DND-41 (cell line): ENCODE measurements around the gene UCK2.
A peak's percentile ranks its signal among the peaks of the same experiment; 100 is the strongest.

Experiments
- ATAC-seq: fragments of 200-7000 bp; cut with Tn5 transposase; 3 replicates; pipeline ENCODE4 v1.9.1; 2021; ENCODE audit warnings: low read depth; ENCODE audit not compliant: insufficient read depth
- DNase-seq: peaks from one replicate; pipeline ENCODE4 v3.0.0-alpha.2; 2020
- H2AFZ ChIP-seq: 2 replicates; pipeline ENCODE4 v1.6.0; 2012; ENCODE audit warnings: low read depth, low read length
- H3K27ac ChIP-seq: 2 replicates; pipeline ENCODE4 v1.5.1; 2012; ENCODE audit warnings: low read length, inconsistent platforms
- H3K27me3 ChIP-seq: fragments of 200-600 bp; sonication (generic); 2 replicates; pipeline ENCODE4 v1.6.0; 2012; ENCODE audit warnings: low read length, mild to moderate bottlenecking, inconsistent platforms; ENCODE audit not compliant: insufficient read depth, poor library complexity
- H3K36me3 ChIP-seq: 2 replicates; pipeline ENCODE4 v1.5.1; 2012; ENCODE audit warnings: low read length, inconsistent platforms; ENCODE audit not compliant: insufficient read depth
- H3K4me1 ChIP-seq: 2 replicates; pipeline ENCODE4 v1.5.1; 2012; ENCODE audit warnings: mild to moderate bottlenecking, low read length; ENCODE audit not compliant: insufficient read depth
- H3K4me2 ChIP-seq: 2 replicates; pipeline ENCODE4 v1.6.0; 2012; ENCODE audit warnings: mild to moderate bottlenecking, moderate library complexity, low read length, inconsistent platforms; ENCODE audit not compliant: insufficient read depth
- H3K4me3 ChIP-seq, 2 experiments: fragments of 200-600 bp in 1 of 2; shearing (Covaris generic) in 1 of 2; 2 replicates each; pipeline ENCODE4 v1.5.1; 2012 to 2016; ENCODE audit warnings: inconsistent platforms in 2 of 2, low read length in 2 of 2, mild to moderate bottlenecking in 2 of 2, low read depth in 1 of 2, moderate library complexity in 1 of 2
- H3K79me2 ChIP-seq: 2 replicates; pipeline ENCODE4 v1.6.0; 2012; ENCODE audit warnings: low read length, inconsistent platforms; ENCODE audit not compliant: insufficient read depth
- H3K9ac ChIP-seq: 2 replicates; pipeline ENCODE4 v1.6.0; 2012; ENCODE audit warnings: low read depth, mild to moderate bottlenecking, inconsistent platforms, low read length, moderate library complexity
- H3K9me3 ChIP-seq: 2 replicates; pipeline ENCODE4 v1.5.1; 2012; ENCODE audit warnings: low read length, moderate library complexity, mild to moderate bottlenecking, inconsistent platforms; ENCODE audit not compliant: insufficient read depth, severe bottlenecking
- H4K20me1 ChIP-seq: 2 replicates; pipeline ENCODE4 v1.6.0; 2012; ENCODE audit warnings: low read length; ENCODE audit not compliant: insufficient read depth
- EZH2 ChIP-seq: IDR thresholded peaks from 3 replicates; pipeline ENCODE4 v1.6.1; 2012; ENCODE audit warnings: borderline replicate concordance, low read depth, mild to moderate bottlenecking, moderate library complexity, low read length, inconsistent platforms; ENCODE audit not compliant: severe bottlenecking
- TF ChIP-seq, protein P1 (sequence below): IDR thresholded peaks from 2 replicates; pipeline ENCODE4 v1.5.1; 2012; ENCODE audit warnings: borderline replicate concordance, low read length, moderate library complexity, mild to moderate bottlenecking; ENCODE audit not compliant: poor library complexity, severe bottlenecking; ENCODE audit errors: extremely low read depth

The UCK2 gene

DNA sequence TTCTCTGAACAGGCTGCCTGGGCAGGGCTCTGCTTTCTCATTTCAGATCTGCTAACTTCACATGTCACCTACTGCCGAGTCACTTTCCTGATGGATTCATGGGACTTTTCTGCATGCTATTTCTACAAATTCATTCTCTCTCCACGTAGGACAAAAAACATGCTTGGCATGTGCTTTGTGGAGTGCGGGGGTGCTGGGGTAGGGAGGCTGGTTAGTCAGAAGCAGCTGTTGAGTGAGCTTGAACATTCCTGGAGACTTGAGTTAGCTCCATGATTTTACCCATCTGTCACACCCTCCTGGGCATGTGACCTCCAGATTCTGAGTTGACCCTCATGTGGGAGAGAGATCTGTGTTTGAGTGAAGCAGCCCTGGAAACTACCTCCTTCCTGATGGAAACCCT is 71.4 kb downstream of the UCK2 start:
- no peaks in the 10 kb centered on the region for H3K9me3 ChIP-seq
- peaks cover 93% of the 10 kb centered on the region for H3K79me2 ChIP-seq
- H3K27me3 ChIP-seq = no peaks in the 10 kb centered on the region
- DNase-seq (no peak), ATAC-seq (no peak)
- H4K20me1 ChIP-seq = peaks cover 78% of the 10 kb centered on the region
- H3K4me1 ChIP-seq = no peaks in the 10 kb centered on the region
- H3K9ac ChIP-seq = no peak overlapping the region
- no peak for TF ChIP-seq EZH2
- TF ChIP-seq, protein P1, sequence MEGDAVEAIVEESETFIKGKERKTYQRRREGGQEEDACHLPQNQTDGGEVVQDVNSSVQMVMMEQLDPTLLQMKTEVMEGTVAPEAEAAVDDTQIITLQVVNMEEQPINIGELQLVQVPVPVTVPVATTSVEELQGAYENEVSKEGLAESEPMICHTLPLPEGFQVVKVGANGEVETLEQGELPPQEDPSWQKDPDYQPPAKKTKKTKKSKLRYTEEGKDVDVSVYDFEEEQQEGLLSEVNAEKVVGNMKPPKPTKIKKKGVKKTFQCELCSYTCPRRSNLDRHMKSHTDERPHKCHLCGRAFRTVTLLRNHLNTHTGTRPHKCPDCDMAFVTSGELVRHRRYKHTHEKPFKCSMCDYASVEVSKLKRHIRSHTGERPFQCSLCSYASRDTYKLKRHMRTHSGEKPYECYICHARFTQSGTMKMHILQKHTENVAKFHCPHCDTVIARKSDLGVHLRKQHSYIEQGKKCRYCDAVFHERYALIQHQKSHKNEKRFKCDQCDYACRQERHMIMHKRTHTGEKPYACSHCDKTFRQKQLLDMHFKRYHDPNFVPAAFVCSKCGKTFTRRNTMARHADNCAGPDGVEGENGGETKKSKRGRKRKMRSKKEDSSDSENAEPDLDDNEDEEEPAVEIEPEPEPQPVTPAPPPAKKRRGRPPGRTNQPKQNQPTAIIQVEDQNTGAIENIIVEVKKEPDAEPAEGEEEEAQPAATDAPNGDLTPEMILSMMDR = no peak
- no peak overlapping the region for H3K4me3 ChIP-seq
- no peak overlapping the region for H3K27ac ChIP-seq
- no peak overlapping the region for H3K4me2 ChIP-seq
- H2AFZ ChIP-seq = no peak overlapping the region
- peaks cover 92% of the 10 kb centered on the region for H3K36me3 ChIP-seq

DNA sequence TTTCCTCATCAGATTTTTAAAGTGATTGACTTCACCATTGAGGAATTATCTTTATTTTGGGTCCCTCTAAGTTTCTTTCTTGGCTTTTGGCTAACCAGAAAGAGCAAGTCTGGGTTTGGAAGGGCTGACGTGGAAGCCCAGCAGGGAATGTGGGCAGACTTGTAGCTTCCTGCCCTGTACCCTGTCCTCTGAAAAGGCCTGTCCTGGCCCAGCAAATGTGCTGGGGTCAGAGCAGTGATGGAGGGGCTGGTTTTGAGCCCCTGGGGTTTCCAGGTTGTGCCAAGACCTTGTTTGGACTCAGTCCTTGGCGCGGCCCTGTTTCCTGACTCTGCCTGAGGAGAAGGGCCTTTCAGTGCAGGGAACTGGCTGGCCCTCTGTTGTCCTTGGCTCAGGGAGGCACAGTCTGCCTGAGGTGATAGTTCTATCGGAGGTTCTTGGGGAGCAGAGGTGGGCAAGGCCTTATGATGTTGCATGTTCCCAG is 72.1 kb downstream of the UCK2 start:
- Histone ChIP-seq H3K9ac (no peak overlapping the region), H2AFZ (no peak overlapping the region), H3K27me3 (no peaks in the 10 kb centered on the region), H3K4me1 (no peaks in the 10 kb centered on the region), H3K4me3 (no peak overlapping the region), H3K9me3 (no peaks in the 10 kb centered on the region), H3K79me2 (peaks cover 92% of the 10 kb centered on the region), H3K27ac (0 out of 2 replicates have a peak overlapping the region, but pooled peaks have one; percentile 11), H3K36me3 (peaks cover 92% of the 10 kb centered on the region), H4K20me1 (peaks cover 75% of the 10 kb centered on the region), H3K4me2 (no peak overlapping the region)
- no peak for ATAC-seq
- no peak for DNase-seq
- TF ChIP-seq EZH2 = no peak
- TF ChIP-seq, protein P1 = no peak

DNA sequence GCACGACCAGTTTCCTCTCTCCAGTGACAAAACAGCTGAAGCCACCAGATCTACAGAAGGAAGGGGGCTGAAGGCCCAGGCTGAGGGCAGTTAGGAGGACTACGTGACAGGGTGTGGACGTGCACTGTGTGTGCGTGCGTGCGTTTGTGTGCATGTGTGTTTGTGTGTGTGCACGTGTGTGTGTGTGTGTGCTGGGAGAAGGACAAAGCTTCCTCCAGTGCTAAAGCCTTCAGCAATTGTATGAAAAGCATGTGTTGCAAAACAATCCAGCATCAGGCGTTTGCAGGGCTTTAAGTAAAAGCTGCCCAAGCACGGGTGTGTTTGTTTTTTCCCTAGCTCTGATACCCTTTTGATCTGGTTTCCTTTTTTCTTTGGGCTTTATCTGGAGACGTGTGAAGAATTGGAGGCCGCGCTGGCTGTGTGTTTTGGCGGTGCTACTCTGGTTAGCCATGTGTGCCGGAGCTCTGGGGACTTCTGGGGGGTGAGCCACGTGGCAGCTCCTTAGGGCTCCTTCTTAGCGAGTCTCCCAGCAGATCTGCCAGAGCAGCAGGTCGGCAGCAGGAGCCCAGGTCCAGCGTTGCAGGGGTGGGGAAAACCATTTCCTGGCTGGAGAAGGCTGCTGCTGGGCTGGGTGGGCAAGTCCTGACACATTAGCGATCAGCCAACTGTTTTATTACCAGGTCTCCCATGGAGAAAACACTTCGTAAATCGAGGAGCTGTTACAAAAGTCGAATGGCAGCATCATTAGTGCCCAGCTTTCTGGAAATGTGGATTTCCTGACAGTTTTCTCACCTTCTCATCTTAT is 73.4 kb downstream of the UCK2 start:
- no peak overlapping the region for H3K9ac ChIP-seq
- no peaks in the 10 kb centered on the region for H3K9me3 ChIP-seq
- no peaks in the 10 kb centered on the region for H3K27me3 ChIP-seq
- no peaks in the 10 kb centered on the region for H3K4me1 ChIP-seq
- H4K20me1 ChIP-seq = peaks cover 69% of the 10 kb centered on the region
- ATAC-seq (no peak), DNase-seq (no peak)
- H3K79me2 ChIP-seq = peaks cover 84% of the 10 kb centered on the region
- peak overlapping the region; percentile 55 for H3K27ac ChIP-seq
- peaks cover 92% of the 10 kb centered on the region for H3K36me3 ChIP-seq
- H3K4me3 ChIP-seq = no peak overlapping the region
- H3K4me2 ChIP-seq = no peak overlapping the region
- no peak overlapping the region for H2AFZ ChIP-seq
- TF ChIP-seq EZH2 = no peak

DNA sequence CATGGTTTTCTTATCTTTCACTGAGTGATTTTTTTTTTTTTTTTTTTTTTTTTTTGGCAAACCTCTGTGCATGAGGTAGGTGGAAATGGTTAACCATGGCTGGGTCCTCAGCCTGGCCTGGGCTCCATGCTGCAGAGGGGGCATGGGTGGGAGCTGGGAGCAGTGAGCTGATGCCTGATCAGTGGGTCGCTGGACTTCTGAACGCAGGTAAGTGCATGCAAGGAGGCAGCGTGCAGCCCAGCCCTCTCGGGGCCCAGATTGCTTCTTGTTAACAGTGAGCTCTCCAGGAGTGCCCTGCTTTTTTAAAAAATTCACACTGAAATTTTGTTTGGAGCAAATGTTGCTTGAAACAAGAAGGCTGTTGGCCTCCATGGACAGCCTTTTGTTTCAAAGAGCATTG is 75.2 kb downstream of the UCK2 start:
- peaks cover 73% of the 10 kb centered on the region for H3K79me2 ChIP-seq
- no peak overlapping the region for H3K4me3 ChIP-seq
- peaks cover 58% of the 10 kb centered on the region for H4K20me1 ChIP-seq
- H3K4me1 ChIP-seq = no peaks in the 10 kb centered on the region
- H3K27ac ChIP-seq = no peak overlapping the region
- no peak overlapping the region for H3K4me2 ChIP-seq
- H3K27me3 ChIP-seq = no peaks in the 10 kb centered on the region
- no peak overlapping the region for H2AFZ ChIP-seq
- H3K36me3 ChIP-seq = peaks cover 92% of the 10 kb centered on the region
- no peaks in the 10 kb centered on the region for H3K9me3 ChIP-seq
- no peak for DNase-seq
- no peak overlapping the region for H3K9ac ChIP-seq
- TF ChIP-seq, protein P1 = no peak
- no peak for TF ChIP-seq EZH2
- ATAC-seq = peak; percentile 39; the same call in 2 of the 3 replicates
